H1 (cell line): ENCODE measurements around the gene OR5K2. TPM values are rescaled to one million over a fixed set of nuclear protein-coding genes. Genes with fewer than 3 reads are reported as not detected.

ENCODE experiments used
- CTCF ChIA-PET: fragments of 300-600 bp; sonication (Branson Sonifier 250); formaldehyde crosslinking; loops from one replicate; lab custom pipeline; 2021; ENCODE audit not compliant: partially characterized antibody; lab: Charles Lee
- POLR2A ChIA-PET: fragments of 300-600 bp; sonication (Branson Sonifier 250); formaldehyde crosslinking; loops from one replicate; lab custom pipeline; 2021; ENCODE audit warnings: inconsistent platforms; ENCODE audit not compliant: partially characterized antibody; lab: Charles Lee
- DNase-seq, 2 experiments: peaks; one replicate each; pipeline versions ENCODE4 v3.0.0 to v3.0.0-alpha.2; 2010 to 2022; ENCODE audit warnings: low spot score in 2 of 2, low read depth in 1 of 2, mixed read lengths in 1 of 2
- FAIRE-seq: peaks from 2 replicates; lab custom pipeline; 2011; peaks lifted over from hg19 to GRCh38; lab: Jason Lieb, UNC
- H2AFZ ChIP-seq: 2 replicates; pipeline ENCODE4 v1.8.1; 2012; ENCODE audit warnings: low read length, inconsistent platforms
- H2AK5ac ChIP-seq: 2 replicates; pipeline ENCODE4 v1.6.1; 2013; ENCODE audit warnings: low read depth, low read length
- H2BK120ac ChIP-seq: replicated peaks from 2 replicates; pipeline ENCODE3; 2013; ENCODE audit warnings: low read depth, low read length, inconsistent platforms
- H2BK12ac ChIP-seq: 2 replicates; pipeline ENCODE4 v1.6.1; 2013; ENCODE audit warnings: low read depth, low read length
- H2BK15ac ChIP-seq: 2 replicates; pipeline ENCODE4 v1.6.1; 2013; ENCODE audit warnings: low read length
- H2BK20ac ChIP-seq: 2 replicates; pipeline ENCODE4 v1.6.1; 2013; ENCODE audit warnings: low read length
- H2BK5ac ChIP-seq: 2 replicates; pipeline ENCODE4 v1.6.1; 2013; ENCODE audit warnings: low read depth, low read length
- H3K14ac ChIP-seq: 2 replicates; pipeline ENCODE4 v1.6.1; 2013; ENCODE audit warnings: inconsistent platforms; ENCODE audit not compliant: insufficient read length
- H3K18ac ChIP-seq: 2 replicates; pipeline ENCODE4 v1.6.1; 2013; ENCODE audit warnings: low read length; ENCODE audit errors: extremely low read depth
- H3K23ac ChIP-seq: 2 replicates; pipeline ENCODE4 v1.6.1; 2013; ENCODE audit warnings: inconsistent platforms; ENCODE audit not compliant: insufficient read length
- H3K23me2 ChIP-seq: 2 replicates; pipeline ENCODE4 v1.6.1; 2013; ENCODE audit warnings: low read depth, low read length
- H3K27ac ChIP-seq: 2 replicates; pipeline ENCODE4 v1.6.1; 2011; ENCODE audit warnings: low read depth, low read length, inconsistent platforms
- H3K27me3 ChIP-seq, 4 experiments: replicated peaks in 1 of 4; 1 replicate in 1 of 4; 2 replicates in 3 of 4; pipeline versions ENCODE4 v1.6.1 to v1.8.1; 2011 to 2013; ENCODE audit warnings: low read length in 3 of 4, mild to moderate bottlenecking in 3 of 4, inconsistent platforms in 2 of 4, mixed read lengths in 2 of 4, moderate library complexity in 1 of 4; ENCODE audit not compliant: control insufficient read depth in 3 of 4, insufficient read depth in 3 of 4; ENCODE audit errors: extremely low read depth in 1 of 4
- H3K36me3 ChIP-seq, 4 experiments: 2 replicates each; pipeline versions ENCODE4 v1.6.1 to v1.8.1; 2011 to 2013; ENCODE audit warnings: mild to moderate bottlenecking in 4 of 4, low read length in 3 of 4, moderate library complexity in 2 of 4, control low read depth in 1 of 4, inconsistent platforms in 1 of 4; ENCODE audit not compliant: insufficient read depth in 4 of 4, control insufficient read depth in 2 of 4
- H3K4ac ChIP-seq: replicated peaks from 2 replicates; pipeline ENCODE3; 2013; ENCODE audit warnings: low read length, low read depth, mixed read lengths, inconsistent platforms; ENCODE audit not compliant: insufficient read length
- H3K4me1 ChIP-seq, 4 experiments: replicated peaks in 1 of 4; 1 replicate in 1 of 4; 2 replicates in 3 of 4; pipeline versions ENCODE4 v1.6.1 to v1.8.1; 2011 to 2013; ENCODE audit warnings: low read length in 3 of 4, inconsistent platforms in 2 of 4, mixed read lengths in 1 of 4; ENCODE audit not compliant: insufficient read depth in 4 of 4, control insufficient read depth in 3 of 4
- H3K4me2 ChIP-seq, 2 experiments: 2 replicates each; pipeline versions ENCODE4 v1.6.1 to v1.8.1; 2011 to 2013; ENCODE audit warnings: low read depth in 2 of 2, low read length in 2 of 2, control low read depth in 1 of 2, inconsistent platforms in 1 of 2, mild to moderate bottlenecking in 1 of 2; ENCODE audit not compliant: insufficient read depth in 1 of 2
- H3K4me3 ChIP-seq, 4 experiments: fragments of 200-600, 300-600 bp in 1 of 4; sonication (generic), shearing (Covaris generic), sonication (Bioruptor Twin) in 1 of 4; 2 replicates each; pipeline versions ENCODE4 v1.5.1 to v1.8.1; 2011 to 2016; ENCODE audit warnings: low read length in 4 of 4, low read depth in 3 of 4, control low read depth in 2 of 4, inconsistent platforms in 2 of 4, mild to moderate bottlenecking in 2 of 4, mixed read lengths in 1 of 4, moderate library complexity in 1 of 4; ENCODE audit not compliant: insufficient read depth in 2 of 4; ENCODE audit errors: extremely low read depth in 1 of 4
- H3K56ac ChIP-seq: replicated peaks from 2 replicates; pipeline ENCODE3; 2013; ENCODE audit warnings: low read depth, mild to moderate bottlenecking, mixed read lengths, low read length, inconsistent platforms; ENCODE audit not compliant: insufficient read length
- H3K79me1 ChIP-seq: 2 replicates; pipeline ENCODE4 v1.6.1; 2013; ENCODE audit warnings: low read depth, low read length, control low read depth
- H3K79me2 ChIP-seq, 2 experiments: 2 replicates each; pipeline versions ENCODE4 v1.6.1 to v1.8.1; 2012 to 2013; ENCODE audit warnings: low read length in 2 of 2, mild to moderate bottlenecking in 2 of 2, inconsistent platforms in 1 of 2; ENCODE audit not compliant: insufficient read depth in 2 of 2, control insufficient read depth in 1 of 2
- H3K9ac ChIP-seq, 4 experiments: replicated peaks in 1 of 4; 1 replicate in 1 of 4; 2 replicates in 3 of 4; pipeline versions ENCODE4 v1.6.1 to v1.8.1; 2011 to 2013; ENCODE audit warnings: low read depth in 3 of 4, low read length in 3 of 4, control low read depth in 2 of 4, mild to moderate bottlenecking in 2 of 4, moderate library complexity in 2 of 4, inconsistent platforms in 1 of 4; ENCODE audit errors: extremely low read depth in 1 of 4
- H3K9me3 ChIP-seq, 2 experiments: 2 replicates each; pipeline versions ENCODE4 v1.6.1 to v1.8.1; 2012 to 2013; ENCODE audit warnings: mild to moderate bottlenecking in 2 of 2, moderate library complexity in 2 of 2, control low read depth in 1 of 2, inconsistent platforms in 1 of 2, low read depth in 1 of 2, low read length in 1 of 2, mixed read lengths in 1 of 2; ENCODE audit not compliant: insufficient read depth in 2 of 2
- H4K20me1 ChIP-seq, 2 experiments: replicated peaks in 1 of 2; 2 replicates each; pipeline versions ENCODE3 to v1.8.1; 2011 to 2013; ENCODE audit warnings: inconsistent platforms in 2 of 2, low read length in 2 of 2, mild to moderate bottlenecking in 1 of 2; ENCODE audit not compliant: insufficient read depth in 2 of 2, control insufficient read depth in 1 of 2
- H4K5ac ChIP-seq: 2 replicates; pipeline ENCODE4 v1.6.1; 2013; ENCODE audit warnings: low read length, low read depth, mixed read lengths, inconsistent platforms; ENCODE audit not compliant: insufficient read length
- H4K8ac ChIP-seq: 2 replicates; pipeline ENCODE4 v1.8.0; 2013; ENCODE audit warnings: mild to moderate bottlenecking, moderate library complexity, low read length, inconsistent platforms; ENCODE audit not compliant: insufficient read depth; ENCODE audit errors: extremely low read depth
- H4K91ac ChIP-seq: replicated peaks from 2 replicates; pipeline ENCODE3; 2013; ENCODE audit warnings: low read length, mixed read lengths, inconsistent platforms; ENCODE audit not compliant: insufficient read length
- CBX5 ChIP-seq: fragments of 300-800, 300-1000 bp; sonication (generic); IDR thresholded peaks from 2 replicates; pipeline ENCODE4 v1.7.1; 2016; ENCODE audit warnings: antibody characterized with exemption, low read length, low read depth
- HDAC6 ChIP-seq: IDR thresholded peaks from one replicate; pipeline ENCODE4 v1.7.1; 2012; ENCODE audit warnings: low read depth, mild to moderate bottlenecking, inconsistent platforms, low read length, moderate library complexity
- KDM1A ChIP-seq: fragments of 200-600, 300-600 bp; sonication (generic); IDR thresholded peaks from 2 replicates; pipeline ENCODE4 v1.7.1; 2016; ENCODE audit warnings: mild to moderate bottlenecking, low read length, borderline replicate concordance
- NANOG ChIP-seq: IDR thresholded peaks from 2 replicates; pipeline ENCODE4 v1.6.1; 2011; ENCODE audit warnings: low read length, low read depth, mild to moderate bottlenecking, inconsistent platforms; ENCODE audit not compliant: insufficient read depth, poor library complexity, severe bottlenecking
- NRF1 ChIP-seq: IDR thresholded peaks from 2 replicates; pipeline ENCODE4 v1.6.1; 2011; ENCODE audit warnings: mild to moderate bottlenecking, low read depth, low read length, improper control_type of control experiment
- RXRA ChIP-seq: IDR thresholded peaks from 2 replicates; pipeline ENCODE4 v1.6.1; 2011; ENCODE audit warnings: low read depth, mild to moderate bottlenecking, low read length, moderate library complexity; ENCODE audit not compliant: insufficient read depth
- SAP30 ChIP-seq: fragments of 300-600 bp; sonication (generic); IDR thresholded peaks from 2 replicates; pipeline ENCODE4 v1.7.1; 2012; ENCODE audit warnings: low read length, moderate library complexity, mild to moderate bottlenecking, inconsistent platforms; ENCODE audit not compliant: insufficient read depth, insufficient replicate concordance
- SIN3A ChIP-seq, 2 experiments: IDR thresholded peaks in 1 of 2; conservative IDR thresholded peaks in 1 of 2; 2 replicates each; pipeline ENCODE4 v1.6.1; 2011 to 2012; ENCODE audit warnings: low read length in 2 of 2, improper control_type of control experiment in 1 of 2, low read depth in 1 of 2, mild to moderate bottlenecking in 1 of 2
- SIRT6 ChIP-seq: IDR thresholded peaks from one replicate; pipeline ENCODE4 v1.7.1; 2012; ENCODE audit warnings: low read length, inconsistent platforms
- WGBS, 2 experiments: shearing (Covaris generic) in 1 of 2; methylation state at CpG; one replicate each; pipeline versions ENCODE4 v1.1.6 to v1.1.7; 2013 to 2015; ENCODE audit warnings: low lambda C conversion rate in 2 of 2, mixed read lengths in 2 of 2, inconsistent platforms in 1 of 2, low coverage in 1 of 2, missing lambda C conversion rate in 1 of 2; ENCODE audit not compliant: insufficient replicate concordance in 2 of 2, insufficient coverage in 1 of 2, insufficient read length in 1 of 2; ENCODE audit errors: extremely low coverage in 1 of 2, missing lambda C conversion rate in 1 of 2; 5-methylcytosine and 5-hydroxymethylcytosine counted together
- polyA plus RNA-seq, 7 experiments: library from polyadenylated mRNA; depleted of rRNA in 3 of 7; stranded (reverse) in 5 of 7; unstranded in 2 of 7; fragments of >200 nt in 5 of 7; fragments of 200-250 nt in 2 of 7; gene quantifications; 1 replicate in 5 of 7; 2 replicates in 1 of 7; 4 replicates in 1 of 7; pipeline versions ENCODE4 v1.2.1 to v1.2.3, GENCODE V29; 2011 to 2013; ENCODE audit warnings: missing spikeins in 2 of 7, mixed read lengths in 2 of 7
- total RNA-seq: library from RNA; stranded (reverse); fragmentation: NEBNext Ultra II Directional; extraction: Animal tissue kit (Norgen Biotek cat#: 25700); gene quantifications from 2 replicates; pipeline ENCODE4 v1.2.1, GENCODE V29; 2021
- TF ChIP-seq, protein P1 (sequence below), 3 experiments: IDR thresholded peaks; 1 replicate in 2 of 3; 2 replicates in 1 of 3; pipeline versions ENCODE4 v1.5.1 to v1.6.1; 2011; ENCODE audit warnings: low read length in 3 of 3, mild to moderate bottlenecking in 3 of 3, inconsistent platforms in 2 of 3, low read depth in 1 of 3, moderate library complexity in 1 of 3; ENCODE audit not compliant: insufficient read depth in 1 of 3; ENCODE audit errors: control extremely low read depth in 1 of 3
- TF ChIP-seq, protein P2 (sequence below): IDR thresholded peaks from 2 replicates; pipeline ENCODE4 v1.6.1; 2012; ENCODE audit warnings: inconsistent platforms

OR5K2 gene
- total and polyA plus RNA-seq, 2 of the 8 experiments (the other 6 are each of a cell fraction or from before 2014, with no cell fraction given) = not detected

DNA sequence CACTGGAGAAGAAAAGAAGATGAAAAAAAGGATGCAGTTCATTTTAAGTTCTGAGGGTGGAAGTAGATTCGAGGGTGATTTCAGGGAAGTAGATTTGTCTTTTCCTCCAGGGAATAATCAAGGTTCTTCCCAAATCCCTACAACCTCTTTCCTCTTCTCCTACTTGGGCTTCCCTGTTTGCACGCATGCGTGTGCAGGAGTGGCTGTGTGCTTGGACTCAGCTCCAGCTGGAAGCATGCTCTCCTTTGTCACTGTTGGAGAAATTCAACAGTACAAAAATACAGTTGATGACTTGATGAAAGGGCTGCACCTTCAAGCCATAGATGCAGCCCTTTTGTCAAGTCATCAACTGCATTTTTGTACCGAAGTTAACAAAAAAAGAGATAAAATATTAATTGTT is 3.8 kb downstream of the OR5K2 start:
- Histone ChIP-seq H2BK20ac (no peak overlapping the region), H2BK120ac (no peak overlapping the region), H4K8ac (no peak overlapping the region), H3K4me2 (no peak overlapping the region), H3K18ac (no peak overlapping the region), H4K91ac (no peak overlapping the region), H3K27ac (no peak overlapping the region), H3K4ac (no peak overlapping the region), H4K5ac (no peak overlapping the region), H3K79me1 (no peaks in the 10 kb centered on the region), H2BK15ac (no peak overlapping the region), H3K23ac (no peak overlapping the region), H3K9me3 (no peaks in the 10 kb centered on the region), H3K27me3 (no peaks in the 10 kb centered on the region), H2BK12ac (no peak overlapping the region), H3K4me3 (no peak overlapping the region), H4K20me1 (no peaks in the 10 kb centered on the region), H3K36me3 (no peaks in the 10 kb centered on the region), H3K23me2 (no peaks in the 10 kb centered on the region), H3K56ac (no peak overlapping the region), H2BK5ac (no peak overlapping the region), H3K14ac (no peak overlapping the region), H2AK5ac (no peak overlapping the region), H3K79me2 (no peaks in the 10 kb centered on the region), H3K4me1 (no peaks in the 10 kb centered on the region), H3K9ac (no peak overlapping the region), H2AFZ (0 out of 2 replicates have a peak overlapping the region, but pooled peaks have one; percentile 1)
- FAIRE-seq = no peak
- ChIA-PET CTCF (interaction anchor here (1.1 kb wide), 1 partner anchor 73 kb away, joined by 3 read pairs; no protein-coding TSS in a partner anchor), POLR2A (no interaction called here)
- no peak for DNase-seq
- WGBS, 2 experiments = 95% methylated on average over 4 of the region's 4 CpGs; no CpG with 5 or more reads in 1 of the 2 experiments
- no peak for TF ChIP-seq CBX5
- TF ChIP-seq KDM1A = no peak
- no peak for TF ChIP-seq SIN3A (conservative IDR thresholded peaks at IDR 0.05 in 1 of 2, IDR thresholded peaks at IDR 0.05 in 1 of 2; ENCODE audit: low read depth in 1 of 2, low read length in 2 of 2)
- TF ChIP-seq HDAC6 = no peak
- TF ChIP-seq NRF1 = no peak
- TF ChIP-seq RXRA = no peak
- TF ChIP-seq, protein P1, sequence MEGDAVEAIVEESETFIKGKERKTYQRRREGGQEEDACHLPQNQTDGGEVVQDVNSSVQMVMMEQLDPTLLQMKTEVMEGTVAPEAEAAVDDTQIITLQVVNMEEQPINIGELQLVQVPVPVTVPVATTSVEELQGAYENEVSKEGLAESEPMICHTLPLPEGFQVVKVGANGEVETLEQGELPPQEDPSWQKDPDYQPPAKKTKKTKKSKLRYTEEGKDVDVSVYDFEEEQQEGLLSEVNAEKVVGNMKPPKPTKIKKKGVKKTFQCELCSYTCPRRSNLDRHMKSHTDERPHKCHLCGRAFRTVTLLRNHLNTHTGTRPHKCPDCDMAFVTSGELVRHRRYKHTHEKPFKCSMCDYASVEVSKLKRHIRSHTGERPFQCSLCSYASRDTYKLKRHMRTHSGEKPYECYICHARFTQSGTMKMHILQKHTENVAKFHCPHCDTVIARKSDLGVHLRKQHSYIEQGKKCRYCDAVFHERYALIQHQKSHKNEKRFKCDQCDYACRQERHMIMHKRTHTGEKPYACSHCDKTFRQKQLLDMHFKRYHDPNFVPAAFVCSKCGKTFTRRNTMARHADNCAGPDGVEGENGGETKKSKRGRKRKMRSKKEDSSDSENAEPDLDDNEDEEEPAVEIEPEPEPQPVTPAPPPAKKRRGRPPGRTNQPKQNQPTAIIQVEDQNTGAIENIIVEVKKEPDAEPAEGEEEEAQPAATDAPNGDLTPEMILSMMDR (IDR thresholded peaks at IDR 0.05; ENCODE audit: control extremely low read depth in 1 of 3, insufficient read depth in 1 of 3, low read depth in 1 of 3, low read length in 3 of 3) = no peak
- TF ChIP-seq SIRT6 = no peak
- TF ChIP-seq NANOG = no peak
- no peak for TF ChIP-seq SAP30
- TF ChIP-seq, protein P2, sequence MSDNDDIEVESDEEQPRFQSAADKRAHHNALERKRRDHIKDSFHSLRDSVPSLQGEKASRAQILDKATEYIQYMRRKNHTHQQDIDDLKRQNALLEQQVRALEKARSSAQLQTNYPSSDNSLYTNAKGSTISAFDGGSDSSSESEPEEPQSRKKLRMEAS = no peak
